Activated CD4-positive, alpha-beta T cell treated with anti-CD3 and anti-CD28 coated beads, Interleukin-2, amount 50 U/mL, for 16 hours (primary cell): ENCODE results near the gene SMIM12.
A peak's percentile ranks its signal among the peaks of the same experiment; 100 is the strongest.

Source experiments
- DNase-seq: peaks from one replicate; pipeline ENCODE4 v3.0.0-alpha.2; 2020

The SMIM12 gene

GRCh38 chr1:34859446-34860200 lies at the start of gene SMIM12:
Gene SMIM12, minus strand, starts transcription at chr1:34859749. Its CDS starts 3,772 bp downstream, at chr1:34855977.
- DNase-seq = peak; percentile 96

DNA sequence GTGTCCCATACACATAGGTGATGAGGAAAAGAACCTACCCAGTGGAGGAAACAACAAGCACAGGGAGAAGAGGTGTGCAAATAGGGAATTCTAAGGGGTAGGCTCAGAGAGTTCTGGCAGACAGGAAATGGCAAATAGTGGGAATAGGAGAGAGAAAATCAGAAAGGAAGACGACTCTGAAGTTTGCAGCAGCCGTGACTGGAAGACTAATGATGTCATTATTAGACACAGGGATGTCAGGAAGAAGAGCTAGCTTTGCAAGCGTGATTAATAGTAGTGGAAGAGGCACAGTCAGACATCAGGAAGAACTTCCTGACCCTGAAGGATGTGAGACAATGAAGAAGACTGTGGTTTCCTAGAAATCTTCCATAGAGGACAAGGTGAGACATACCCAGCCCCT lies 48.8 kb upstream of the SMIM12 start:
- DNase-seq = no peak

DNA sequence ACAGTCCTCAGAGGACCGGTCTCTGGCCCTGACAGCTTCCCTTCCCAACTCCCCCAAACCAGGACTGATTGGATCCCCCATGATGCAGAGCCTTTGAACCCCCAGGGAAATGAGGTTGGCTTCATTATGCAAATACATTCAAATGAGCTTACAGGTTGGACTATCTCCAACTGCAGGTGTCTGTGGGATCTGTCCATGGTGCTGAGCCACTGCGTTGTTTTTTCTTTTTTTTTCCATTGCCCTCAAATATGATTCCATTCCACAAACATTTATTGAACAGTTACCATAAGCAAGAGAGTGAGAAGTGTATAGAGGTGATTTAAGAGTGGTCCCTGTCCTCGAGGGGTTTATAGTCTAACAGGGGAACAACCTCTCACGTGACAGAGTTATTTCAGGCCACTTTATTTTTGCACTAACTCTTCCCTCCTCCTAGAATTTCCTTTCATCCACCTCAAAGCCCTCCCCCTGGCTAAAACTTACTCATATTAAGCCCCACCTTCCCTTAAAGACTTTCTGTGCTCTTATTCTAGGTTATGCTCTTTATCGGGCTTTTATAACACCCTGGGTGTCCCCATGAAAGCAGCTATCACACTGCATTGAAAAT lies 48.0 kb upstream of the SMIM12 start:
- DNase-seq = no peak

- DNase-seq = no peak
Measured at GRCh38 chr1:34906756-34907155, 47.2 kb upstream of the SMIM12 start.

- no peak for DNase-seq
Measured at GRCh38 chr1:34906222-34906621, 46.7 kb upstream of the SMIM12 start.

- no peak for DNase-seq
Measured at GRCh38 chr1:34905098-34905459, 45.5 kb upstream of the SMIM12 start.

DNA sequence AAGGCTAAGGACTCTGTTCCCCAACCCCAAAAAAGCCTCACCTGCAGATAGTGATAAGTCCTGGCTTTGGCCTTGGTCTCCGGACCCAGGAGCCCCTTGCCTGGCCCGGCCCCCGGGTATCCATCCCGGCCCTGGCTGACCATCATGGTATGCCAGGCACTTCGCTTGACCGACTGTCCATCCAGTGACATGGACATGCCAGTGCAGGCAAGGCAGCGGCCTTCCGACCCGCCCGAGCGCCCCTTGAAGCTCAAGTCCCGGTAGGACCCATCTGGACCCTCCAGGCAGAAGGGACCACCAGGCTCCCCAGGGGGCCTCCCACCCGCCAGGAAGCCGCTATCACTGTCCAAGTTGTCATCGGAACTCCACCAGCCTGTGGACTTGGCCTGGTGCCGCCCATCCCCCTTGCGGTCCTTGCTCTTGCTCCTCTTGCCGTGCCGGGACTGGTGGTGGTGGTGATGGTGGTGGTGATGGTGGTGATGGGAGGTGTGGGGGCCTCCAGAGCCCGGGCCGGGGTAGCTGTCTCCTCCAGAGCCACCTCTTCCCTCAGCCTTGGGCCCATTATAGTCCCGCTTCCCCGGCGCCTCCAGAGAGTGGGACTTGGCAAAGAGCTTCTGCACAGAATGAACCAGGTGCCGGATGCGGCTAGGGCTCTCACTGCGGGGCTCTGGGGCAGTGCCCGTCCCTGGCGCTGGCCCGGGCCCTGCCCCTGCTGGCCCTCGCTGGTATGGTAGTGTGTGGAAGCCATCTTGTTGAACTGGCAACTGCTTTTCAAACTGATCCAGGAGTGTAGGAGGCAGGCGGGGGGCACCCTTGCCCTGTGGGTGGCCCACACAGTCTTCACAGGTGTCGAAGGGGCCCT lies 44.9 kb upstream of the SMIM12 start:
- no peak for DNase-seq

- no peak for DNase-seq
Measured at GRCh38 chr1:34901919-34902318, 42.4 kb upstream of the SMIM12 start.

DNA sequence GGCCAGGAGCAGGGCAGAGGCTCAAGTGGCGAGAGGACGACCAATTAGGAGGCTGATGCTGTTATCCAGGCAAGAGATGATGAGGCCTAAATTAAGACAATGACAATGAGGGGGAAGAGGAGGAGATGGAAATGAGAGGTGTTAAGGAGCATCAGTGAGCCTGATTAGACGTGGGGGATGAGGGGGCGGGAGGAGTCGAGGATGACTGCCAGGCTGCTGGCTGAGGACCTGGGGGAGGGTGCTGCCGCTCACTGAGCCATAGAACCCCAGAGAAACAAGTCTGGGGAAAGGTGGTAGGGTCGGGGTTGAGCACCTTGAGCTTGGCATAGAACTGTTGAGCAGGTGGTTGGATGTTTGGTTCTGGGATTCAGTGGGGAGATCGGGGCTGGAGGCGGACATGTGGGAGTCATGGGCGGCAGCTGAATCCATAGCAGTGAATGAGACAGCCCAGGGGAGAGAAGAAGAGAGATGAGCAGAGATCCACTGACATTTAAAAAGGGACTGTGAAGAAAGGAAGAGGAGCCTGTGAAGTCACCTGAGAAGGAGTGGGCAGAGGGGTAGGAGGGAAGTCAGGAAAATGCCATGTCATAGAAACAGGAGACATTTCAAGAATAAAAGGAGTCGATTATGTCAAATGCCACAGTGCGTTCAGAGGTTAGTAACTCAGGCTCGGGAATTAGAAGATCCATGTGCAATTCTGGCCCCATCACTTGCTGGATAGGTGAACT lies 41.4 kb upstream of the SMIM12 start:
- DNase-seq = no peak

DNA sequence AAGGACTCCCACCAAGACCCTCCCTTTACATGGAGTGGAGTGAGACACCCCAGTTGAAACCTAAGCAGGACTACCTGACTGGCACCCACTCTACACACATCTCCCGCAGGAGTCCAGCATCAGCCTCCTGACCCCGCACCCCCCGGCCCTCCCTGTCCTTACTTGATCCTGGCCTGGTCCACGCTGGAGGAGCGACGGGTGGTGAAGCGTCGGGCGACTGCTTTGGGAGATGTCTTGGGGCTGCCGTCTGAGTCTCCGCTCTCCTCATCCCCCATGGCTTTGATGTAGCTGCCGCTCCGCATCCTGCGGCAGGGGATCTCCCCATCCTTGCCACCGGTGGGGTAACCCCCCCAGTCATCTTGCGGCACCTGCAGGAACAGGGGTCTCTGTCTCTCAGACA lies 40.4 kb upstream of the SMIM12 start:
- DNase-seq = no peak

DNA sequence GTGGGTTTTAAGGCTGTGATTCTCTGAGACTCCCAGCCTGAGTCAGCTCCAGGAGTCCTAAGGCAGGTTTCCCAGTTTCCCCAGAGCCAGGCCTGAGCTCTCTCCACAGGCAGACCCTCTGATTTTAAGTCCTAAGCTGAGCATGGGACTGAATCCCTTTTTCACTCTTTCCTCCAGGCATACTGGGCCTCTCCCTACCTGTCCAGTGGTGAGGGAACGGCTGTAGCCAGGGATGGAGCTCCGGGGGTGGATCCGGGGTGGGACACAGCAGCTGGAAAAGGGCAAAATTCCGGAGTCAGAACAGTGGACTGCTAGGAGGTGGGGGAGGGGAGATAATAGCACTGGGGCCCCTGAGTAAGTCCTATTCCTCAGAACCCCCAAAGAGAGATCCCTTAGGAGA lies 39.9 kb upstream of the SMIM12 start:
- DNase-seq = no peak

- no peak for DNase-seq
Measured at GRCh38 chr1:34898330-34898761, 38.8 kb upstream of the SMIM12 start.

DNA sequence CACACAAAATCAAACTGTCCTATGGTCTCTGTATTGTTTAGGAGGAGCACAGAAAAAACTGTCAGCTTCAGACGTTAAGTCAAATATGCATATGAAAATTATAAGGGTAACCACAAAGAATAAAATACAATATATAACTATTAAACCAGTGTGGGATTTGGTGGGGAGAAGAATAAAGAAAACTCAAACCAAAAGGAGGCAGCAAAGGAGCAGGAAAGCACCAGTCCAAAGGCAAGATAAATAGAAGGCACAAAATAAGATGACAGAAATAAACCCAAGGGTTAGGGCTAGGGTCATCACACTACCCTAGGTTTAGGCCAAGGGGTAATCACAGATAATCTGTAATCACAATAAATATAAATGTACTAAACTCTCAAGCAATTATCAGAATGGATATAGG lies 37.1 kb upstream of the SMIM12 start:
- no peak for DNase-seq

- DNase-seq = no peak
Measured at GRCh38 chr1:34889705-34890104, 30.2 kb upstream of the SMIM12 start.

DNA sequence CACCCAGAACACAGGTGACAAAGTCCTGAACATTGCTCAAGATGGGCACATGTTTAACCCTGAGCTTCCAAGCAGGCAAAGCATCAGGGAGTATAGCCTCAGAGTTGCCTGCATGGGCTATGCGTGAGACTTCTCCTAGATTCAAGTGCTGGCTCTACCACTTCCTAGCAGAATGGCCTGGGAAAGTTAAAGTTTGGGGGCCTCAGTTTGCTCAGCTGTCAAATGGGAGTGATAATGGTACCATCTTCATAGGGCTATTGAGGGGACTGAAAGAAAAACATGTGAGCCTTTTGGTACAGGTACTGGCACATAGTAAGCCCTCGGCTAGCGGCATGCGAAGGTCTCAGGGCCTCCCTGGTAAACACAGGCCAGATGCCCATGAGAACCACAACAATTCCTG lies 28.0 kb upstream of the SMIM12 start:
- DNase-seq = no peak

GRCh38 chr1:34885405-34886247 lies 26.1 kb upstream of the SMIM12 start:
- peak; percentile 53 for DNase-seq

DNA sequence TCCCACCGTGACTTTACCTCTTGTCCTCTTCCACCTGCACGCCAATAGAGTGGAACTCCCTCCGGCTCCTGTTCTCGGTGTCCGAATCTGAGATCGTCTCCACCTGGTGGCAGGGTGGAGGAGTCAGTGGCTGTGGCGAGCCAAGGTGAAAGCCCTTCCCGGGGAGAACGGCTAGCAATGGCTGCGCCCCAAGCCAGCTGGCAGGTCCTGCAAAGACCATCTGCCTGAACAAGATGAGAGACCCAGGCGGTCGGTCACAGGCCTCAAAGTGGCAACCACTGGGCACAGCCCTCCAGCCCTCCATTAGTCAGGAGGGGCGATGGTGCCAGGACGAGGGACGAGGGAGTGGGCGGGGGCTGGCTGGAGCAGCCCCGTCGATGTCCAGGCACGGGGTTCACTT lies 25.4 kb upstream of the SMIM12 start:
- DNase-seq = no peak

DNA sequence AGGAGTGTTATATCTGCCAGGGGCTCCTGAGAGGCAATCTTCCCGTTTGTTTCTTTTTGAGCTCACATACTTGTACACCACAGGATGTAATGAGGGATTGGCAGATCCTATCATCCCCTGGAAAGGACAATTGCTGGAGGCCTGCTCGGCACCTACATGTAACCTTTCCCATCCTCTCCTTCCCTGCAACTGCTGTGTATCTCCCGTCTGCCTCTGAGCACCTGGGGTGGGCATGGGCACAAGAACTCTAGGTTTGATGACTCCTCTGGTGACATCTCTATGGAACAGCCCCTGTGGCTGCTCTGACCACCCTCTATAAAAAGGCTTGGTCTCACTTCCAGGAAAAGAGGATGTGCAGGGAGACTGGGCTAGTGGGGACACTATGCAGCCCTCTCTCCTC lies 25.0 kb upstream of the SMIM12 start:
- no peak for DNase-seq

DNA sequence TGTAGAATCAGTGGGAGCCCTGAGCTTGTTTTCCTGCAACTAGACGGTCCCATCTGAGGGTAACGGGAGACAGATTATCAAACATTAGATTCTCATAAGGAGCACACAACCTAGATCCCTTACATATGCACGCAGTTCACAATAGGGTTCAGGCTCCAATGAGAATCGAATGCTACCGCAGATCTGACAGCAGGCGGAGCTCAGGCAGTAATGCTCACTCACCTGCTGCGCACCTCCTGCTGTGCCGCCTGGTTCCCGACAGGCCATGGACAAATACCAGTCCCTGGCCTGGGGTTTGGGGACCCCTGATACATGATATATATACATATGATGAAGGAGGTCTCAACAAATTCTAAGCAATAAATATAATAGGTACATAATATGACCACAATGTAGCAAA lies 19.7 kb upstream of the SMIM12 start:
- DNase-seq = no peak

- no peak for DNase-seq
Measured at GRCh38 chr1:34876406-34876805, 16.9 kb upstream of the SMIM12 start.

- DNase-seq = no peak
Measured at GRCh38 chr1:34874296-34874952, 14.9 kb upstream of the SMIM12 start.

- no peak for DNase-seq
Measured at GRCh38 chr1:34872133-34872503, 12.6 kb upstream of the SMIM12 start.
